HEK293T (cell line): ENCODE results near the gene PCNA.

Experiments
- ARNT ChIP-seq: fragments of 450-650 bp; IDR thresholded peaks from 2 replicates; pipeline ENCODE4 v1.6.1; 2017; ENCODE audit warnings: mild to moderate bottlenecking
- BHLHE40 ChIP-seq: fragments of 450-650 bp; IDR thresholded peaks from 2 replicates; pipeline ENCODE4 v1.6.1; 2016; ENCODE audit warnings: mild to moderate bottlenecking, moderate library complexity, borderline replicate concordance
- CTBP1 ChIP-seq: fragments of 450-650 bp; IDR thresholded peaks from 2 replicates; pipeline ENCODE4 v1.6.1; 2016; ENCODE audit warnings: borderline replicate concordance
- ELF4 ChIP-seq: fragments of 450-650 bp; IDR thresholded peaks from 2 replicates; pipeline ENCODE4 v1.6.1; 2017; ENCODE audit warnings: antibody characterized with exemption
- FOXA1 ChIP-seq: fragments of 450-650 bp; IDR thresholded peaks from 2 replicates; pipeline ENCODE4 v1.6.1; 2016; ENCODE audit warnings: mild to moderate bottlenecking
- FOXK2 ChIP-seq: fragments of 450-650 bp; IDR thresholded peaks from 2 replicates; pipeline ENCODE4 v1.6.1; 2016; ENCODE audit warnings: mild to moderate bottlenecking
- FOXM1 ChIP-seq: fragments of 450-650 bp; IDR thresholded peaks from 2 replicates; pipeline ENCODE4 v1.6.1; 2017; ENCODE audit warnings: mild to moderate bottlenecking, borderline replicate concordance
- L3MBTL2 ChIP-seq: fragments of 450-650 bp; conservative IDR thresholded peaks from 2 replicates; pipeline ENCODE4 v1.6.1; 2016; ENCODE audit warnings: mild to moderate bottlenecking
- NFRKB ChIP-seq: fragments of 450-650 bp; IDR thresholded peaks from 2 replicates; pipeline ENCODE4 v1.6.1; 2016; ENCODE audit warnings: mild to moderate bottlenecking, moderate library complexity
- PKNOX1 ChIP-seq: fragments of 450-650 bp; IDR thresholded peaks from 2 replicates; pipeline ENCODE4 v1.6.1; 2016
- SP1 ChIP-seq: fragments of 450-650 bp; IDR thresholded peaks from 2 replicates; pipeline ENCODE4 v1.6.1; 2017
- SUZ12 ChIP-seq: fragments of 450-650 bp; IDR thresholded peaks from 2 replicates; pipeline ENCODE4 v1.6.1; 2016; ENCODE audit warnings: mild to moderate bottlenecking
- TARDBP ChIP-seq: fragments of 450-650 bp; IDR thresholded peaks from 2 replicates; pipeline ENCODE4 v1.6.1; 2016
- ZNF384 ChIP-seq: fragments of 450-650 bp; IDR thresholded peaks from 2 replicates; pipeline ENCODE4 v1.6.1; 2016

- TF ChIP-seq NFRKB (no peak), ZNF384 (no peak), FOXM1 (no peak), TARDBP (no peak), FOXA1 (no peak), ELF4 (no peak), CTBP1 (no peak), FOXK2 (no peak), L3MBTL2 (no peak), PKNOX1 (no peak), SUZ12 (no peak), SP1 (no peak), BHLHE40 (no peak), ARNT (no peak)
These were observed 373 bp upstream of the PCNA start for GRCh38 chr20:5120185-5120476.
